SK-N-SH treated with all-trans-retinoic acid at 6 μM for 48 hours (cell line): ENCODE results near the gene MACROD1.

Experiments
- ATAC-seq: fragments of 200-7000 bp; cut with Tn5 transposase; 3 replicates; pipeline ENCODE4 v1.9.1; 2020; ENCODE audit warnings: mild to moderate bottlenecking, moderate library complexity
- ARNTL ChIP-seq: fragments of 450-650 bp; formaldehyde crosslinking; IDR thresholded peaks from 2 replicates; pipeline ENCODE4 v1.5.0; 2020; ENCODE audit warnings: low read depth, mild to moderate bottlenecking, moderate library complexity, borderline replicate concordance
- BACH2 ChIP-seq: fragments of 250-450 bp; sonication (Bioruptor Pico); IDR thresholded peaks from 2 replicates; pipeline ENCODE4 v1.9.0; 2021; ENCODE audit warnings: mild to moderate bottlenecking, borderline replicate concordance
- CSRNP3 ChIP-seq: fragments of 250-450 bp; sonication (Bioruptor Pico); IDR thresholded peaks from 2 replicates; pipeline ENCODE4 v1.5.1; 2021; ENCODE audit warnings: mild to moderate bottlenecking, moderate library complexity
- ESRRG ChIP-seq: fragments of 250-450 bp; sonication (Bioruptor Pico); IDR thresholded peaks from 2 replicates; pipeline ENCODE4 v1.6.1; 2021; ENCODE audit warnings: mild to moderate bottlenecking
- GLIS3 ChIP-seq: fragments of 250-450 bp; sonication (Bioruptor Pico); IDR thresholded peaks from 2 replicates; pipeline ENCODE4 v1.5.0; 2020; ENCODE audit warnings: mild to moderate bottlenecking, moderate library complexity
- OSR1 ChIP-seq: fragments of 250-450 bp; sonication (Bioruptor Pico); IDR thresholded peaks from 2 replicates; pipeline ENCODE4 v1.8.0; 2022; ENCODE audit warnings: moderate library complexity, mild to moderate bottlenecking, inconsistent platforms
- PATZ1 ChIP-seq: fragments of 250-450 bp; sonication (Bioruptor Pico); IDR thresholded peaks from 2 replicates; pipeline ENCODE4 v1.8.0; 2020; ENCODE audit warnings: mild to moderate bottlenecking, moderate library complexity, borderline replicate concordance
- POU6F1 ChIP-seq: fragments of 250-450 bp; sonication (Bioruptor Pico); IDR thresholded peaks from 2 replicates; pipeline ENCODE4 v1.8.0; 2021; ENCODE audit warnings: low read depth, mild to moderate bottlenecking, moderate library complexity, borderline replicate concordance
- RARB ChIP-seq: fragments of 250-450 bp; sonication (Bioruptor Pico); IDR thresholded peaks from 2 replicates; pipeline ENCODE4 v1.8.0; 2021; ENCODE audit warnings: mild to moderate bottlenecking, moderate library complexity
- SNAI2 ChIP-seq: fragments of 250-450 bp; sonication (Bioruptor Pico); IDR thresholded peaks from 2 replicates; pipeline ENCODE4 v1.5.0; 2020; ENCODE audit warnings: mild to moderate bottlenecking, moderate library complexity
- TCF4 ChIP-seq: fragments of 250-450 bp; sonication (Bioruptor Pico); IDR thresholded peaks from 2 replicates; pipeline ENCODE4 v1.8.0; 2021; ENCODE audit warnings: mild to moderate bottlenecking, moderate library complexity, borderline replicate concordance
- TSHZ2 ChIP-seq: fragments of 250-450 bp; sonication (Bioruptor Pico); IDR thresholded peaks from 2 replicates; pipeline ENCODE4 v1.5.0; 2020; ENCODE audit warnings: mild to moderate bottlenecking, moderate library complexity
- ZC3H10 ChIP-seq: fragments of 250-450 bp; sonication (Bioruptor Pico); IDR thresholded peaks from 2 replicates; pipeline ENCODE4 v1.5.1; 2021; ENCODE audit warnings: mild to moderate bottlenecking, moderate library complexity
- ZFP3 ChIP-seq: fragments of 250-450 bp; sonication (Bioruptor Pico); IDR thresholded peaks from 2 replicates; pipeline ENCODE4 v1.5.0; 2020; ENCODE audit warnings: mild to moderate bottlenecking, moderate library complexity
- ZFP30 ChIP-seq: fragments of 450-650 bp; formaldehyde crosslinking; IDR thresholded peaks from 2 replicates; pipeline ENCODE4 v1.5.0; 2022; ENCODE audit warnings: mild to moderate bottlenecking, moderate library complexity
- ZNF565 ChIP-seq: fragments of 450-650 bp; formaldehyde crosslinking; conservative IDR thresholded peaks from 2 replicates; pipeline ENCODE4 v1.5.0; 2020; ENCODE audit warnings: low read depth, mild to moderate bottlenecking, moderate library complexity
- ZNF70 ChIP-seq: fragments of 450-650 bp; formaldehyde crosslinking; IDR thresholded peaks from 2 replicates; pipeline ENCODE4 v1.5.0; 2020; ENCODE audit warnings: mild to moderate bottlenecking, moderate library complexity

MACROD1 gene

GRCh38 chr11:64085906-64086257 lies 80.0 kb downstream of the MACROD1 start:
- no peak for TF ChIP-seq POU6F1 (CRISPR knock-in tag)
- TF ChIP-seq ZNF565 (CRISPR knock-in tag) = no peak
- TF ChIP-seq CSRNP3 (CRISPR knock-in tag) = no peak
- TF ChIP-seq SNAI2 (CRISPR knock-in tag) = no peak
- TF ChIP-seq ZFP30 (CRISPR knock-in tag) = no peak

GRCh38 chr11:64084951-64085710 lies 80.8 kb downstream of the MACROD1 start:
- peak; percentile 10; the same call in 1 of the 3 replicates for ATAC-seq
- TF ChIP-seq ARNTL (CRISPR knock-in tag) (0 out of 2 replicates have a peak, but pooled peaks have one; percentile 46), TSHZ2 (CRISPR knock-in tag) (peak; percentile 76; the same call in 1 of the 2 replicates), ZNF70 (0 out of 2 replicates have a peak, but pooled peaks have one; percentile 14), BACH2 (no peak), GLIS3 (no peak), ZNF565 (CRISPR knock-in tag) (no peak), ESRRG (CRISPR knock-in tag) (no peak), TCF4 (CRISPR knock-in tag) (0 out of 2 replicates have a peak, but pooled peaks have one; percentile 48)
- TF ChIP-seq, all 23 proteins: peak for 4

More at GRCh38 chr11:64085906-64086257, 80.0 kb downstream of the MACROD1 start:
- no peak for ATAC-seq

GRCh38 chr11:64084146-64084950 lies 81.6 kb downstream of the MACROD1 start:
- ATAC-seq = no peak
- no peak for TF ChIP-seq RARB (CRISPR knock-in tag)
- no peak for TF ChIP-seq ZFP3 (CRISPR knock-in tag)
- TF ChIP-seq TSHZ2 (CRISPR knock-in tag) = no peak
- no peak for TF ChIP-seq ZC3H10 (CRISPR knock-in tag)
- no peak for TF ChIP-seq GLIS3
- no peak for TF ChIP-seq ARNTL (CRISPR knock-in tag)

GRCh38 chr11:64083398-64084080 lies 82.4 kb downstream of the MACROD1 start:
- no peak for ATAC-seq
- TF ChIP-seq PATZ1 (CRISPR knock-in tag) (no peak), ARNTL (CRISPR knock-in tag) (no peak), ZFP3 (CRISPR knock-in tag) (no peak), ZNF70 (no peak), POU6F1 (CRISPR knock-in tag) (no peak), OSR1 (no peak)
- TF ChIP-seq, all 23 proteins: peak for 0
